ENCODE data around the gene SLC26A11. TPM values are rescaled to one million over a fixed set of nuclear protein-coding genes. Genes with fewer than 3 reads are reported as not detected.

Gene SLC26A11
- total and polyA plus RNA-seq, 2 donors from 2014 or later, result 11.3 to 24.5 TPM

GRCh38 chr17:80217703-80218362, 2.4 kb upstream of the SLC26A11 start:
- H3K27me3 ChIP-seq (ENCODE audit: control insufficient read depth, insufficient read depth, low read length), result no peaks in the 10 kb centered on the region
- H3K27ac ChIP-seq (ENCODE audit: low read depth in 2 of 2, low read length in 2 of 2), result no peak overlapping the region
- peaks cover 0 to 7% (median 6%) of the 10 kb centered on the region in 3 donors for H3K36me3 ChIP-seq (ENCODE audit: control insufficient read depth in 2 of 3, insufficient read depth in 3 of 3, low read length in 3 of 3)
- no peak overlapping the region for H3K4me3 ChIP-seq (ENCODE audit: low read length in 3 of 3)
- no peak for FAIRE-seq
- peak in 1 of 5 donors; percentile 66 for DNase-seq
- no peak overlapping the region for H3K9ac ChIP-seq (ENCODE audit: low read length in 3 of 3)
- H3K4me1 ChIP-seq (ENCODE audit: control insufficient read depth in 2 of 3, insufficient read depth in 2 of 3, low read depth in 1 of 3, low read length in 3 of 3), result peaks cover 0 to 9% (median 3%) of the 10 kb centered on the region in 3 donors
- TF ChIP-seq, protein P1, sequence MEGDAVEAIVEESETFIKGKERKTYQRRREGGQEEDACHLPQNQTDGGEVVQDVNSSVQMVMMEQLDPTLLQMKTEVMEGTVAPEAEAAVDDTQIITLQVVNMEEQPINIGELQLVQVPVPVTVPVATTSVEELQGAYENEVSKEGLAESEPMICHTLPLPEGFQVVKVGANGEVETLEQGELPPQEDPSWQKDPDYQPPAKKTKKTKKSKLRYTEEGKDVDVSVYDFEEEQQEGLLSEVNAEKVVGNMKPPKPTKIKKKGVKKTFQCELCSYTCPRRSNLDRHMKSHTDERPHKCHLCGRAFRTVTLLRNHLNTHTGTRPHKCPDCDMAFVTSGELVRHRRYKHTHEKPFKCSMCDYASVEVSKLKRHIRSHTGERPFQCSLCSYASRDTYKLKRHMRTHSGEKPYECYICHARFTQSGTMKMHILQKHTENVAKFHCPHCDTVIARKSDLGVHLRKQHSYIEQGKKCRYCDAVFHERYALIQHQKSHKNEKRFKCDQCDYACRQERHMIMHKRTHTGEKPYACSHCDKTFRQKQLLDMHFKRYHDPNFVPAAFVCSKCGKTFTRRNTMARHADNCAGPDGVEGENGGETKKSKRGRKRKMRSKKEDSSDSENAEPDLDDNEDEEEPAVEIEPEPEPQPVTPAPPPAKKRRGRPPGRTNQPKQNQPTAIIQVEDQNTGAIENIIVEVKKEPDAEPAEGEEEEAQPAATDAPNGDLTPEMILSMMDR (IDR thresholded peaks at IDR 0.05; ENCODE audit: borderline replicate concordance, extremely low read depth, insufficient read depth), result no peak
- H3K9me3 ChIP-seq (ENCODE audit: control insufficient read depth in 2 of 3, insufficient read depth in 1 of 3, low read length in 3 of 3), result no peaks in the 10 kb centered on the region
- intact Hi-C loops (cut with DNase I), result no loop called here

GRCh38 chr17:80218391-80218790, 1.8 kb upstream of the SLC26A11 start:
- no peaks in the 10 kb centered on the region for H3K9me3 ChIP-seq (ENCODE audit: control insufficient read depth in 2 of 3, insufficient read depth in 1 of 3, low read length in 3 of 3)
- intact Hi-C loops (cut with DNase I), result no loop called here
- no peak overlapping the region for H3K9ac ChIP-seq (ENCODE audit: low read length in 3 of 3)
- H3K4me3 ChIP-seq (ENCODE audit: low read length in 3 of 3), result no peak overlapping the region
- DNase-seq (no peak), FAIRE-seq (no peak)
- H3K27ac ChIP-seq (ENCODE audit: low read depth in 2 of 2, low read length in 2 of 2), result no peak overlapping the region
- peaks cover 0 to 7% (median 3%) of the 10 kb centered on the region in 3 donors for H3K36me3 ChIP-seq (ENCODE audit: control insufficient read depth in 2 of 3, insufficient read depth in 3 of 3, low read length in 3 of 3)
- TF ChIP-seq, protein P1 (IDR thresholded peaks at IDR 0.05; ENCODE audit: borderline replicate concordance, extremely low read depth, insufficient read depth), result no peak
- H3K4me1 ChIP-seq (ENCODE audit: control insufficient read depth in 2 of 3, insufficient read depth in 2 of 3, low read depth in 1 of 3, low read length in 3 of 3), result peaks cover 0 to 11% (median 3%) of the 10 kb centered on the region in 3 donors
- H3K27me3 ChIP-seq (ENCODE audit: control insufficient read depth, insufficient read depth, low read length), result no peaks in the 10 kb centered on the region

GRCh38 chr17:80219013-80219762, 1.0 kb upstream of the SLC26A11 start:
- no peaks in the 10 kb centered on the region for H3K27me3 ChIP-seq (ENCODE audit: control insufficient read depth, insufficient read depth, low read length)
- peak overlapping the region; percentile 85 to 93 for H3K27ac ChIP-seq (ENCODE audit: low read depth in 2 of 2, low read length in 2 of 2)
- DNase-seq (peak; percentile 62 to 88 (median 76)), FAIRE-seq (no peak)
- peak overlapping the region in 2 of 3 donors; percentile 77 to 91 for H3K9ac ChIP-seq (ENCODE audit: low read length in 3 of 3)
- intact Hi-C loops (cut with DNase I), result no loop called here
- no peaks in the 10 kb centered on the region for H3K9me3 ChIP-seq (ENCODE audit: control insufficient read depth in 2 of 3, insufficient read depth in 1 of 3, low read length in 3 of 3)
- peaks cover 0 to 7% (median 3%) of the 10 kb centered on the region in 3 donors for H3K36me3 ChIP-seq (ENCODE audit: control insufficient read depth in 2 of 3, insufficient read depth in 3 of 3, low read length in 3 of 3)
- peak overlapping the region in 2 of 3 donors; percentile 70 to 77 for H3K4me3 ChIP-seq (ENCODE audit: low read length in 3 of 3)
- peaks cover 0 to 14% (median 3%) of the 10 kb centered on the region in 3 donors for H3K4me1 ChIP-seq (ENCODE audit: control insufficient read depth in 2 of 3, insufficient read depth in 2 of 3, low read depth in 1 of 3, low read length in 3 of 3)
- TF ChIP-seq, protein P1 (IDR thresholded peaks at IDR 0.05; ENCODE audit: borderline replicate concordance, extremely low read depth, insufficient read depth), result no peak

Data from kidney (tissue), 14 donors.